Dermis blood vessel endothelial cell (primary cell): ENCODE measurements around the gene SLC4A1AP. TPM values are rescaled to one million over a fixed set of nuclear protein-coding genes. Genes with fewer than 3 reads are reported as not detected.
A peak's percentile ranks its signal among the peaks of the same experiment; 100 is the strongest.

ENCODE experiments used
- DNase-seq: peaks from one replicate; pipeline ENCODE4 v3.0.0; 2010
- total RNA-seq: library from RNA; depleted of rRNA; stranded (reverse); fragments of >200 nt; gene quantifications from 2 replicates; pipeline ENCODE4 v1.2.3, GENCODE V29; 2014

SLC4A1AP gene
- total RNA-seq, 1 donor from 2014 or later = 31.3 TPM

DNA sequence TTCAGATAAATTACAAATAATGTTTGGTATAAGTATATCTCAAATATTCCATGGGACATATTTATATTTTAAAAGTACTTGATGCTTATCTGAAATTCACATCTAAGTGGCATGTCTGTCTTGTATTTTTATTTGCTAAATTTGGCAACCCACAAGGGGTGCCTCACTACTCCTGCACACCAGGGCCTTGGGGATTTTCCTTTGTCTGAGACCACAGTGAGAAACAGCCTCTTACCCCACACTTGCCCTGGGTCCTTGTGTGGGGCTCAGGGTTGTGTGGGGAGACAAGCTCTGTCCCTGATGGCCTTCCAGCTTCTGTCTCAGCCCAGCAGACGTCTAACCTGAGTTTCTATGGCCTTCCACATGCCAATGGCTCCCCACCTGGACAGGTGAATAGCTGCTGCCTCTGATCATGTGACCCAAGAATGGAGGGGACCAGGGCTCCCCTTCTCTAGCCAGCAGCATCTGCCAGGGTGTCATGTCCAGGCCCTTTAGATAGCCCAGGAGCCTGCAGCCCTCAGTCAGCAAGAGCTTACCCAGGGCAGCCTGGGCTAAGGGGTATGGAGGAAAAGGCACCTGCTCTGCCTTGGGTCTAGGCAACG lies 58.3 kb downstream of the SLC4A1AP start:
- DNase-seq = no peak

GRCh38 chr2:27723372-27724144 lies 59.9 kb downstream of the SLC4A1AP start:
- peak; percentile 89 for DNase-seq

- DNase-seq = no peak
These were observed 60.5 kb downstream of the SLC4A1AP start for GRCh38 chr2:27724191-27724590.

DNA sequence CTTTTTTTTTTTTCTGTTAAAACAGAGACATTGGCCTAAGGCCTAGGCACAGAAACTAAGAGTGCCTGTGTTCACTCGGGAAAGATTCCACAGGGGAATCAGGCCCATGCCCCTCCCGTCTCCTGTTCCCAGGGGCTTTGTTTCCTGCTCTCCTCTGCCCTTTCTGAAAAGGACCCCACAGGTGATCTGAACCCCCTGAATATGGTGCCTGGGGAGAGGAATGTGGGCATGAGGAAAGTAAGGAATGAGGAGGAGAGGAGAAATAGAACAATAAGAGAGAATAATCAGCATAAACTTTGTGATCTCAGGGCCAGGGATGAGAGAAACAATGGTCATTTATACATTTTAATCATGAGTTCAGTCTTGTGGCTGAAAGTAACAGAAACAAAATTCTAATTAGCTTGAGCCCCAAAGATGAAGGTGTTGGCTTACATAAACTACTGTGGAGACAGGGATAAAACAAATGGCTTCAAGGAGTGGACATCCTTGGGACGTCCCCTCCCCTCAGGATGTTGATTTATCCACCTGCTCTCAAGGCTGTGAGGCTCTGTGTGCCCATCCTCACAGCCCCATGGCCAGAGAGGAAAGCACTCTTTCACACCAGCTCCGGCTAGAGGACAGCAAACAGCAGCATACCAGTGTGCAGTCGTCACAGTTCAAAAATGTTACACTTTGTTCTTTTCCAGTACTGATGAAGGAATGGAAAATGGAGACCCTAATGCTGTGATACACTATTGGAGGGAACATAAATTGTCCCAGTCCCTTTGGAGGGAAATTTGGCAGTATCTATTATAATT lies 61.4 kb downstream of the SLC4A1AP start:
- DNase-seq = peak; percentile 55

GRCh38 chr2:27727257-27727656 lies 63.6 kb downstream of the SLC4A1AP start:
- peak; percentile 76 for DNase-seq

GRCh38 chr2:27728081-27728858 lies 64.6 kb downstream of the SLC4A1AP start:
- DNase-seq = no peak

- no peak for DNase-seq
These were observed 65.5 kb downstream of the SLC4A1AP start for GRCh38 chr2:27729198-27729597.

DNA sequence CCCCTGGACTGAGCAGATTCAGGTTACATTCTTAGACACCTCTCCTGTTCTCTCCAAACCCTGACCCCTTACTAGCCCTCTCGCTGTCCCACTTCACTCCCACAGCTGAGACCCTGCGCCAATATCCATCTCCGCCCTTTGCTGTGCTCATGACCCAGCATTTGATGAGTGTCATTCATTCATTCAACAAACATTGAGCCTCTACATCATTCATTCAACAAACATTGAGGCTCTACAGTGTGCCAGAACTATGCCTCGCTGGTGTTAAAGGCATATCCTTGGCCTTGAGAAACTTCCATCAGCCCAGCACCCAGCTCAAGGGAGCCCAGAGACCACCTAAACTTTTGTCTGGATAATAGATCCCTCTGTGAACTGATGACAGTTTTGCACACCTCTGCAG lies 65.9 kb downstream of the SLC4A1AP start:
- no peak for DNase-seq

- DNase-seq = no peak
These were observed 66.6 kb downstream of the SLC4A1AP start for GRCh38 chr2:27730261-27730662.

- no peak for DNase-seq
These were observed 67.4 kb downstream of the SLC4A1AP start for GRCh38 chr2:27730980-27731691.

GRCh38 chr2:27734305-27734704 lies 70.6 kb downstream of the SLC4A1AP start:
- DNase-seq = no peak

DNA sequence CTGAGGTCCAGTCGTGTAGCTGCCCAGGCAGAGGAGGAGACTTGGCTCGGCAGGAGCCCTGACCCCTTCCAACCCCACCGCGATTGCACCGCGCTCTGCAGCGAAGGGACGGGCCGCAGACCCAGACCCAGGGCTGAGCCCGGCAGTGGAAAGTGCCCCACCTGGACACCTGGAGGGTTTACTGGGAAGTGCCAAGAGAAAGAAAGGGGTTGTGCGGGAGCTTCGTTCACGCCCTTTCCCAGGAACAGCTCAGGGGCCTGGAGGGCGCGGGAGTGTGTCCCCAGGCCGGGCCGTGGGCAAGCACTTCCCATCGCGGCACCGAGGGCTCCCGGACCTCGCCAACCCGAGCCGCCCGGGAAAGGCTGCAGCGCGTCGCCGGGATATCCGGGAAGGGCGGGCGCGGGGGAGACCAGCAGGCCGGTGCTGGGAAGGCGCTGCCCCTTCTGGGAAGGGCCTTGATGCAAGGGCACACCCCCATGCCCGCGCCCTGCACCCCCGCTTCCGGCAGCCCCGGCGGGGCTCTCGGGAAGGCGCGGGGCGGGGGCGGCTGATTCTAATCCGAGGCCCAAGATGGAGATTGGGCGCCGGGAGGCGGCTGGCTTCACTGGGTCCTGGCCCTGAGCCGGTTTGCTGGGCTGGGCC lies 71.7 kb downstream of the SLC4A1AP start:
- peak; percentile 62 for DNase-seq

DNA sequence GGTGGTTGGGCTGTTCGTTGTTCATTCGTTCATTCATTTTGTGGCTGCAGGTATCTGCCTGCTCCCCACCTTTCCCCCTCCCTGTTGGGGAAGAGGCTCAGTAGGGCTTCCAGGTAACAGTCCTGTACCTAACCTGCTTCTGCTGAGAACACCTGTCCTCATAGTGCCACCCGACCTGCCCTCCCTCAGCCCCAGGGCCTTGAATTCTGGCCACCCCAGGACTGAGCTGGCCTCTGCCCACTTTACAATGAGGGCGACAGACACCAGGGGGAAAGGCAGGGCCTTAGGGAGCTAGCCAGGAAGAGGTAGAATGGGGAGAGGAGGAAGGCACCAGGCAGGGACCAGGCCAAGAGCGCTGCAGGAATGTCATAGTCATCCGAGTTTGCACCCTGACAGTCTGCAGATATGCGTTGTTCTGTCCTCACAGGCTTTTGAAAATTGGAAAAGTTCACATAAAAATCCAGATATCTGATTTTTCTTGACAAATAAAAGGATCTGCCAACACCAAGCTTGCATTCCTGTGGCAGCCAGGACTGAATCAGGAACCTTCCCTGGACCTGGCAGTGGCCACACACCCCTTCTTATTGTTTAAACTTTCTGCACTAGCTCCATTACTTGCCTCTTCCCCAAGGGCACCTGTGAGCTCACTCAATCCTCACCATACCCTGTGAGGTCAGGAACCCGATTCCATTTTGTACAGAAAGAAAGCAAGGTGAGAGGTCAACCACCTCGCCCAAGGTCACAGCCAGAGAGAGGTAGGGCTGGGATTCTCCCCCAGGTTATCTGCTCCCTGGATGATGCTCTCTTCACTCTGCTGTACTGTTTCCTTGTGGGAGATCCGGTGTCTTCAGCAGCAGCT lies 72.6 kb downstream of the SLC4A1AP start:
- DNase-seq = no peak

GRCh38 chr2:27736890-27737204 lies 73.2 kb downstream of the SLC4A1AP start:
- no peak for DNase-seq

DNA sequence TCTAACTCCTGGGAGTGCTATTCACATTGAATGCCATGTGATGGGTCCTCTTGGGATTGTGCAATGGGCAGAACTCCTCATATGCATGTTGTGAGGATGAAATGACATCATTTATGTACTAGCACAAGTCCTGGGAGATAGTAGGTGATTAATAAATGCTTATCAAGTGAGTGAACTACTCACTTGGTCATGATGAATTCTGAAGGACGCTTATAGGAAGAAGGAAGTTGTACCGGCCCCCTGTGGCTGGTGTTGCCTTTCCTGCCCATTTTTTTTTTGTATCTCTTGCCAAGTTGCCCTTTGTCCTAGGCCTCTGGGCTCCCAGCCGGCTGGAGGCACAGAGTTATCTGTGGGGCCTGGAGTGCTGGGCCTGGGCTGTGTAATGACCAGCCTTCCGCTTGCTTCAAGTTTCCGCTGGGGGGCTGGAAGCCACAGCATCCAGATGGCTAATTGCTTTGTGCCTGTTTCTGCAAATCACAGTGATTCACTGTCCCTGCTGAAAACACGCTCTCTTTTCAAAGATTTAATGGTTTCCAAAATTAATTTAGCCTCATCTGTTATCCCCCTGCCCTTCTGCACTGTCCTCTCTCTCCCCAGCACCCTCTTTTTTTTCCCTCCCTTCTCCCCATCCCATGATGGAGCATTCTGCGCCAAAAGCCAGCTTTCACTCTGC lies 74.1 kb downstream of the SLC4A1AP start:
- peak; percentile 93 for DNase-seq

DNA sequence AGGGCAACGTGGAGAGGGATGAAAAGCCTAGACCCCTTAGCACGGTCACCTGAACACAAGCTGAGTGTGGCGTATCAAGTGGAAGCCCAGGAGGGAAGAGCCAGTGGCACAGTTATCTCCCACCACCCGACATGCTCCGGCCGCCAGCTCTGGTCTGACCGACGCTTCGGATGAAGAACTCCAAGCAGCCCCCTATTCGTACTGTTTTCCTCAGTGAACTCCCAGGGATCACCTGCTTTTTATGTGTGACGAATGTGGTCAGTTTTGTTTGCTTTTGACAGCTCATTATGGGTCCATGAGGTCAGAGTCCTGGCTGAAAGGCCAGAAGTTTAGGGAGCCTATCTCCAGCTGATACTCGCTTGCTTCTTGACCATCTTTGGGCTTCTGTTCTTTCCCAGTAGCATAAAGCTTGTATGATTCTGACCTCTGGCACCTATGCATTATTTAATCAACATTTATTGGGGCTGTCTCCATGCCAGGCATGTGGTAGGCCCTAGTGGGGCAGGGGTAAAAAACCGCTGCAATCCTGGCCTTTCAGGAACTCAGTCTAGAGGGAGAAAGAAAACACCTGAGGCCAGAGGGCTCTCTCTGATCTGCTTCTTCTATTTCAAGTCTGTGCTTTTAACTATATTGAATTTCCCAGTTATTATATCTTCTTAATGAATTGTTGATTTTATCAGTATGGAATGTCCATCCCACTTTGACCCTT lies 74.8 kb downstream of the SLC4A1AP start:
- no peak for DNase-seq

DNA sequence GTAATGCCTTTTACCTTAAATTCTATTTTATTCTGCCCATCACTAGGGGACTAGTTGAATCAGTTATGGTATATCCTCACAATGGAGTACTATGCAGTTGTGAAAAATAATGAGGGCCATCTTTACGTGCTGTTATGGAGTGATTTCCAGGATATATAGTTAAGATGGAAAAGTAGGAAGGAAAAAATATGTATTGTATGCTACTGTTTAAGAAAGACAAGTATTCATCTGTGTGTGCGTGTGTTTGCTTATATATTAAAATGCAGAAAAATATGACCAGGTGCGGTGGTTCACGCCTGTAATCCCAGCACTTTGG lies 75.3 kb downstream of the SLC4A1AP start:
- no peak for DNase-seq

- DNase-seq = no peak
These were observed 78.0 kb downstream of the SLC4A1AP start for GRCh38 chr2:27741673-27742072.

GRCh38 chr2:27742571-27742970 lies 78.9 kb downstream of the SLC4A1AP start:
- no peak for DNase-seq
